SJCRH30 (cell line): Measurements from ENCODE around the gene FIBCD1. TPM values are rescaled to one million over a fixed set of nuclear protein-coding genes. Genes with fewer than 3 reads are reported as not detected.

Experiments
- DNase-seq, 2 experiments: peaks; one replicate each; pipeline ENCODE4 v3.0.0-alpha.2; 2015 to 2020
- H3K27ac ChIP-seq: fragments of 250-450 bp; sonication (Bioruptor Pico); 2 replicates; pipeline ENCODE4 v1.5.1; 2020; ENCODE audit warnings: mild to moderate bottlenecking, moderate library complexity
- H3K27me3 ChIP-seq: fragments of 250-450 bp; sonication (Bioruptor Pico); 2 replicates; pipeline ENCODE4 v1.5.1; 2020; ENCODE audit warnings: mild to moderate bottlenecking, moderate library complexity
- H3K36me3 ChIP-seq: fragments of 250-450 bp; sonication (Bioruptor Pico); 2 replicates; pipeline ENCODE4 v1.5.1; 2020; ENCODE audit warnings: mild to moderate bottlenecking, moderate library complexity
- H3K4me1 ChIP-seq: fragments of 250-450 bp; sonication (Bioruptor Pico); 2 replicates; pipeline ENCODE4 v1.5.1; 2020; ENCODE audit warnings: mild to moderate bottlenecking, moderate library complexity
- H3K4me3 ChIP-seq: fragments of 250-450 bp; sonication (Bioruptor Pico); 2 replicates; pipeline ENCODE4 v1.5.1; 2020; ENCODE audit warnings: mild to moderate bottlenecking, moderate library complexity
- H3K9me3 ChIP-seq: fragments of 250-450 bp; sonication (Bioruptor Pico); replicated peaks from 2 replicates; pipeline ENCODE4 v1.5.1; 2020; ENCODE audit warnings: mild to moderate bottlenecking, moderate library complexity
- total RNA-seq: library from RNA; depleted of rRNA; stranded (reverse); fragments of >200 nt; shearing (Covaris generic); gene quantifications from 2 replicates; pipeline ENCODE4 v1.2.3, GENCODE V29; 2014

Gene FIBCD1
- total RNA-seq, 1 experiment from 2014 or later: 2.8 TPM

DNA sequence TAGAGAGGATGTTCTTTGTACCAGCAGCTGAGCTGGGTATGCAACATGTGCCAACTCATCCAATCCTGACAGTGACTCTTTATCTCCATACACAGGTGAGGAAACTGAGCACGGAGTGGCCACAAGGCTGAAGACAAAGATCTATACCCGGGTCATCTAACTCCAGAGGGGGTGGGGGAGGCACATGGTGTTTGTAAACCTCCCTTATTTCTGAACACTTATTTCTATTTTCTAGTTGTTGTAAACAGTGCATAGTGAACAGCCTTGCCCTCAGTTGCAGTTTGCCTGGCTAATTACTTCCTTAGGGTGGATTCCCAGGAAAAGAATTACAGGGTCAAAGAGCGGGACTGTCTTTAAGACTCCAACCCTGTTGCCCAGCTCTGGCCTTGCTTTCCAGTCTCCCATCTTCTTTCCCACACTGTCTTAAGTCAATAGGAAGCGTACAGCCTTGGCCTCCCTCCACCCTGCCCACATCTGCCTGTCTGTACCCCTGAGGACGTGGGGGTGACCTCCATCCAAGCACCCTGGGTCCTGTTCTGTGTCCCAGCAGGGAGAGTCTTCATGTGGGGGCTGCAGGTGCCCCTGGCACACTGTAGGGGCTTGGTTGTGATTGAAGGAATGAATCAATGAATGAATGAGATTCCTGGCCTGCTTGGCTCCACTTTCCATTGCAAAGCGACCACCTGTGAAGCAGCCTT, 13.2 kb upstream of the FIBCD1 start:
- no peak overlapping the region for H3K4me3 ChIP-seq
- H3K27ac ChIP-seq: no peak overlapping the region
- 0 out of 2 replicates have a peak, but pooled peaks cover 2% of the 10 kb centered on the region for H3K9me3 ChIP-seq
- peaks cover 15% of the 10 kb centered on the region; the same call in 1 of the 2 replicates for H3K4me1 ChIP-seq
- no peaks in the 10 kb centered on the region for H3K36me3 ChIP-seq
- no peaks in the 10 kb centered on the region for H3K27me3 ChIP-seq
- no peak for DNase-seq

DNA sequence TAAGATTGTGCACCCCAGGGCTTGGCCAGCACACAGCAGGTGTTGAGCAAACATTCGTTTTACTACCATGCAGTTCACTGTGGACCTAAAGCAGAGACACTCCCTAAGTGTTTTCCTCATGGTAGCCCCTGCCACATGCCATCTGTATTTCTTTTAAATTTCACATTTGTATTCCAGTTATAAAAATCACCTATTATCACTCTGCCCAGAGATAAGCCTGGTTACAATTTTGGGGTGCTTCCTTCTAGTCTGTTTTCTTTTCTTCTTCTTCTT, 10.9 kb upstream of the FIBCD1 start:
- H3K9me3 ChIP-seq: 0 out of 2 replicates have a peak, but pooled peaks cover 2% of the 10 kb centered on the region
- H3K27ac ChIP-seq: no peak overlapping the region
- H3K4me1 ChIP-seq: peaks cover 13% of the 10 kb centered on the region
- DNase-seq: no peak
- H3K4me3 ChIP-seq: no peak overlapping the region
- no peaks in the 10 kb centered on the region for H3K27me3 ChIP-seq
- H3K36me3 ChIP-seq: no peaks in the 10 kb centered on the region

DNA sequence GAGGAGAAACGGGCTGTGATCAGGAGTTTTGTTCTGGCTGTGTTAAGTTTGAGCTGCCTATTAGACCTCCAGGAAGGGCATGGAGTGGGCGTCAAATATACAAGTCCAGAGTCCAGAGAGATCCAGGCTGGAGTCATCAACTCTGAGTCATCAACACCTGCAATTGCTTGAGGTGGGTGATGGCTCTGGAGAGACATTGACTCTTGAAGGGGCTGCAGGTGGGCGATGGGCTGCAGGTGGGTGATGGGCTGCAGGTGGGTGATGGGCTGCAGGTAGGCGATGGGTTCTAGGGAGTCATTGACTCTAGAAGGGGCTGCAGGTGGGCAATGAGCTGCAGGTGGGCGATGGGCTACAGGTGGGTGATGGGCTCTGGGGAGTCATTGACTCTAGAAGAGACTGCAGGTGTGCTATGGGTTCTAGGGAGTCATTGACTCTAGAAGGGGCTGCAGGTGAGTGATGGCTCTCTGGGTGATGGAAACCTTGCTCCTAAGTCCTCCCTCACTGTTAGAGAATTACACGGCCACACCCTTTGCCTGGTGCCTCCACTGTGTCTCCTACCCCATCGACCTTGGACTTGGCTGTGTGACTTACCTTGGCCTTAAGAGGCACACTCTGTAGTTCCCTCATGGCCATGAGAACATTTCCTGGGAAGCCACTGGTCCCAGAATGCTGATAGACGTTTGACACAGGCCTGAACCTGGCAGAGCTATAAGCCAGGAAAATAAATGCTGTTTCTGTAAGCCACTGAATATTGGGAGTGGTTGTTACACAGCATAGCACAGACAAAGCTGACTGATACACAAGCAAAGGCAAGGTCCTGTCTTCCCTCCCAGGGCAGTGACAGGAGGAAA, 10.4 kb upstream of the FIBCD1 start:
- no peaks in the 10 kb centered on the region for H3K36me3 ChIP-seq
- H3K4me3 ChIP-seq: no peak overlapping the region
- H3K9me3 ChIP-seq: 0 out of 2 replicates have a peak, but pooled peaks cover 2% of the 10 kb centered on the region
- peaks cover 13% of the 10 kb centered on the region for H3K4me1 ChIP-seq
- H3K27me3 ChIP-seq: no peaks in the 10 kb centered on the region; the same call in 1 of the 2 replicates
- DNase-seq: no peak
- H3K27ac ChIP-seq: no peak overlapping the region

DNA sequence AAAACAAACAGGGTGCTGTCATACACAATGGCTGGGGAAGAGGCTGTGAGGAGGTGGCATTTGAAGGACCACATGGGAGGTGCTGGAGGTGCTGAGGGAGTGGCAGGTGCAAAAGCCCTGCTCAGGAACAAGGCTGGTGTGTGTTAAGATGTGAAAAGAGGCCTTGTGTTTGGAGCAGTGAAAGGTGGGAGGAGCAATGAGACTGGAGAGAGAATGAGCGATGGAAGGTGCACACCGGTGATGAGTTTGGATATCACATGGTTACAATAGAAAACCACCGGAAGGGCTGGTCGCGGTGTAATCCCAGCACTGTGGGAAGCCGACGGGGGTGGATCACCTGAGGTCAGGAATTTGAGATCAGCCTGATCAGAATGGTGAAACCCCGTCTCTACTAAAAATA, 9.2 kb upstream of the FIBCD1 start:
- H3K4me3 ChIP-seq: no peak overlapping the region
- H3K27ac ChIP-seq: no peak overlapping the region
- 0 out of 2 replicates have a peak, but pooled peaks cover 2% of the 10 kb centered on the region for H3K9me3 ChIP-seq
- H3K4me1 ChIP-seq: peaks cover 13% of the 10 kb centered on the region
- no peaks in the 10 kb centered on the region for H3K36me3 ChIP-seq
- no peaks in the 10 kb centered on the region; the same call in 1 of the 2 replicates for H3K27me3 ChIP-seq
- DNase-seq: no peak

DNA sequence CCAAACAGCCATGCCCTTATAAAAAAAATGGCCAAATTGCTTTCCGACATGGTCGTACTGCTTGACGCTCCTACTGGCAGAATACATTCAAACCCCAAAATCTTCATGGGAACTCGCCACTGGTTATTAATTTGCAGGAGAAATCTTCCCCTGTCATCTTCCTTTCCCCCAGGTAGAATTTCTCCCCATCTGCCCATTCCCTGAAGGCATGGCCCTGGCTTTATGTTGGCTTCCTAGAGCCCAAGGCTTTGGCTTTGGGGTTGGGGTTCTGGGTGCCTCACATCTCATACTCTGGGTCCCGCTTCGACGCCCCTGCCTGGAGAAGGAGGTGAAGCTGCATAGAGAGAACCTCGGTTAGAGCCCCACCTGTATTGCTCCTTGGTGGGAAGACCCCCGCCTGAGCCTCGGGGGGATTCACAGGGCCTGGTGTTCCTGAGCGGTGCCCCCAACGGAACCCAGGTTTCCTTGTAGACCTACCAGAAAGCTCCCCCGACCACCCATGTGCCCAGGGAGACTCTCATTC, 8.6 kb upstream of the FIBCD1 start:
- no peak for DNase-seq
- no peaks in the 10 kb centered on the region for H3K36me3 ChIP-seq
- H3K4me1 ChIP-seq: peaks cover 13% of the 10 kb centered on the region
- H3K27me3 ChIP-seq: no peaks in the 10 kb centered on the region; the same call in 1 of the 2 replicates
- H3K4me3 ChIP-seq: no peak overlapping the region
- H3K27ac ChIP-seq: no peak overlapping the region
- H3K9me3 ChIP-seq: 0 out of 2 replicates have a peak, but pooled peaks cover 2% of the 10 kb centered on the region

DNA sequence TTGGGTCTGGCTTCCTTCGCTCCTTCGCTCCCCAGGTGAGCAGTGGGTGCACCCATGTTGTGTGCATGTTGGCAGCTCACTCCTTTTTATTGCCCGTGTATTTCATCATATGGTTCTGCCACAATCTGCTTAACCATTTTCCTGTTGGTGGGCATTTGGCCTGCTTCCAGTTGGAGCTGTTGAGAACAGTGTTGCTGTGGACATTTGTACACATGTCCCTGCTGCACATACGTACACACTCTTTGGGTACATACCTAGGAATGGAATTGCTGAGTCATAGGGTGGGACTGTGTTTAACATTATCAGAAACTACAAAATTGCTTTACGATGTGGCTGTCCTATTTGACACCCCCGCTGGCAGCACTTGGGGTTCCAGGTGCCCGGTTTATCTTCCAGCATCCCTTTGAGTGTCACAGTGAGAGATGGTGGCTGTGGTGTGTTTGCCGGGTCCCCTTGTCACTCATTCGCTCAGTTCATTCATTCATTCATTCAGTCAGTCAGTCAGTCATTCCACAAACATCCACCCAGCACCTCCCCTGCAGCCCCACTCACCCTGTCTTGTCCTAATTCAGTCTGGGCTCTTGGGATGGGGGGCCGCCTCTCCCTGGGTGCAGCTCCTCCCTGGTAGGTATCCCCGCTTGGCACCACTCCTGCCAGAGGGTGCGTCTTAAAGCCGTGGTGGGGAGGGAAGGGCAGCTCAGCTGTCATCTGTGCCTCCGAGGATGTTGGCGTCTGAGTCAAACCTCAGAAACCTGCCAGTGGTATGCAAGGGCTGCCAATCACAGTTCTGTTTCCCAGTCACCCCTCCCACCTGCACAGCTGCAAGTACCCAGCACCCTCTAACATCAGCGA, 7.9 kb upstream of the FIBCD1 start:
- peak in 1 of 2 experiments; percentile 45 for DNase-seq
- Histone ChIP-seq H3K4me3 (no peak overlapping the region), H3K36me3 (no peaks in the 10 kb centered on the region), H3K27me3 (no peaks in the 10 kb centered on the region; the same call in 1 of the 2 replicates), H3K27ac (no peak overlapping the region), H3K4me1 (peaks cover 13% of the 10 kb centered on the region), H3K9me3 (0 out of 2 replicates have a peak, but pooled peaks cover 2% of the 10 kb centered on the region)

DNA sequence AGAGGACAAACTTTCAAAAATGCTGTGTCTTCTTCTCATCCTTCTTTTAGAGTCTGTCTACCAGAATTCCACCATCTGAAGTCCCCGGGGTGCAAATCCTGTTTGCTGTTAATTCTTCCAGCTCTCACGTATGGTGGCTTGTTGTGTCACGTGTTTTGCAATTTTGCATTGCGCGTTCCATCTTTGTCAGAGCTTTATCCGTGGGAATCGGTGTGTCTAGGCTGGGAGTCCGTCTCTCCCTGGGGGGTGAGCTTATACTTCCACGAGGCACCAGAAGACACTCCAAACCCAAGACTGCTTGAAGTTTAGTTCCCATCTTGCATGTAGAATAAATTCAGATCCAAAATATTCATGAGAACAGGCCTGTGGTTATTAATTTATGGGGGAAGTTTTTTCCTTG, 6.1 kb upstream of the FIBCD1 start:
- peaks cover 13% of the 10 kb centered on the region for H3K4me1 ChIP-seq
- no peak overlapping the region for H3K4me3 ChIP-seq
- no peak for DNase-seq
- peaks cover 5% of the 10 kb centered on the region for H3K27me3 ChIP-seq
- no peaks in the 10 kb centered on the region for H3K9me3 ChIP-seq
- no peak overlapping the region for H3K27ac ChIP-seq
- H3K36me3 ChIP-seq: no peaks in the 10 kb centered on the region

DNA sequence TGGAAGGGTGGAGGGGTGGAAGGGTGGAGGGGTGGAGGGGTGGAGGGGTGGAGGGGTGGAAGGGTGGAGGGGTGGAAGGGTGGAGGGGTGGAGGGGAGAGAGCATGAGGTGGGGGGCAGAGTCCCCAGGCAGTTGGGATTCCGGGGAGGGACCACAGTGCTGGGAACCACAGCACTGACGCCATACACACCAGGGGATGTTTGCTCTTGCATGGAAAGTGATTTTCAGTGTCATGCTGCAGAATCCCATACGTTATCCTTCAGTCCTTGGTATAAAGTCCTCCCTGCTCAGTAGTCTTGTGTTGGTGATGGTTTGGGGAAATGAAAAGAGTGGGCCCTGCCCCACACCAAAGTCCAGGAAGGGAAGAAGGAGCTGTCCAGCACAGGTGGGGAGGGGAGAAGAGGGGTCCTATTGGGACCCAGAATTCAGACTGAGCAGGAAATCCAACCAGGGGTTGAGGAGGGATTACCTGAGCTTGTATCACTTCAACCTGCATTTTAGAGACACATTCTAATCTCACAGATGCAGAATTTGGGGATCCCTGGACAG, 5.5 kb upstream of the FIBCD1 start:
- peaks cover 13% of the 10 kb centered on the region for H3K4me1 ChIP-seq
- H3K9me3 ChIP-seq: no peaks in the 10 kb centered on the region
- H3K27me3 ChIP-seq: peaks cover 8% of the 10 kb centered on the region
- H3K27ac ChIP-seq: no peak overlapping the region
- no peak for DNase-seq
- H3K36me3 ChIP-seq: no peaks in the 10 kb centered on the region
- H3K4me3 ChIP-seq: no peak overlapping the region

DNA sequence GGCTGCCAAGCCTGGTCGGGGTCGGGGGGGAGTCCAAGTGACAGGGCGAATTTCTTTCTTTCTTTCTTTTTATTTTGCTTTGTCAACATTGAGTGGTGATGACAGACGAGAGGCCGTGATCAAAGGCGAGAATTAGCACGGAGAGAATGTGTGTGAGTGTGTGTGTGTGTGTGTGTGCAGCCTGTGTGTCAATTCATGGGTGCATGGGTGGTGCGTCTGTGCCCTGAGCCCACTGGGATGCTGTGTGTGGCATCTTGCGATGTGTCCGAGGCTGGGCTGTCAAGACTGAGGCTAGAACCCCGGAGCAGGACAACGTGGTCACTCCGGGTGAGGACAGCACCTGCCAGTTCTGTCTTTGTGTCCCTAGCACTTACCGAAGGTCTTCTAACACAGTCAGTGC, 4.7 kb upstream of the FIBCD1 start:
- no peak overlapping the region for H3K27ac ChIP-seq
- no peaks in the 10 kb centered on the region for H3K36me3 ChIP-seq
- H3K9me3 ChIP-seq: no peaks in the 10 kb centered on the region
- no peak overlapping the region for H3K4me3 ChIP-seq
- DNase-seq: no peak
- peaks cover 13% of the 10 kb centered on the region for H3K4me1 ChIP-seq
- H3K27me3 ChIP-seq: peaks cover 13% of the 10 kb centered on the region

DNA sequence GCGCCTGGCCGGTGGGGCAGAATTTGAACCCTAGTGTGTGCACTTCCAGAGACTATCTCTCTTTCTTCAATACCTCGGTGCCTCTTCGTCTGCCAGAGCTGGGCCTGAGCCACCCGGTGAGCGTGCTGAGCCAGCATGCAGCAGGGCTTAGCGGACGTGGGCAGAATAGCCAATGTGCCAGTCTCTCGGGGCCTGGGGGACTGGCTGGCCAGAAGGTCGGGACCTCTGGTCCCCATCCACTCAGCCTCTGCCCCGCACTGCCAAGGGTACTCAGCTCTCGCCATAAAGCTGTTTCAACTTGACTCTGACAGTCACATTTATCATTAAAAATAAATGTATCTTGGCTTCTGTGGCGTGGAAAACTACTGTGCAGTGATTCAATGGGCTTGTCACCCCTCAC, 4.2 kb upstream of the FIBCD1 start:
- DNase-seq: no peak
- H3K27me3 ChIP-seq: peaks cover 13% of the 10 kb centered on the region
- H3K4me1 ChIP-seq: peaks cover 13% of the 10 kb centered on the region
- H3K36me3 ChIP-seq: no peaks in the 10 kb centered on the region
- no peak overlapping the region for H3K27ac ChIP-seq
- H3K9me3 ChIP-seq: no peaks in the 10 kb centered on the region
- H3K4me3 ChIP-seq: no peak overlapping the region

DNA sequence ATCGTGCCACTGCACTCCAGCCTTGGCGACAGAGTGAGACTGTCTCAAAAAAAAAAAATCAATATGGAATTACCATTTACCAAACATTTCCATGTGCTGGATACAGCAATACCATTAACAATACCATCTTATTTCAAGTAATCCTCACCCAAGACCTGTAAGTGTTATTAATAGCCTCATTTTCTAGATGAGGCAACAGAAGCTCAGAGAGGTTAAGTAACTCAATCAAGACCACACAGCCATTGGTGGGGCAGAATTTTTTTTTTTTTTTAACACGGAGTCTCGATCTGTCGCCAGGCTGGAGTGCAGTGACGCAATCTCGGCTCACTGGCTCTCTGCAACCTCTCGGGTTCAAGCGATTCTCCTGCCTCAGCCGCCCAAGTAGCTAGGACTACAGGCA, 3.6 kb upstream of the FIBCD1 start:
- Histone ChIP-seq H3K27ac (no peak overlapping the region), H3K27me3 (peaks cover 17% of the 10 kb centered on the region), H3K4me1 (peaks cover 10% of the 10 kb centered on the region), H3K36me3 (no peaks in the 10 kb centered on the region), H3K4me3 (no peak overlapping the region), H3K9me3 (no peaks in the 10 kb centered on the region)
- DNase-seq: no peak

DNA sequence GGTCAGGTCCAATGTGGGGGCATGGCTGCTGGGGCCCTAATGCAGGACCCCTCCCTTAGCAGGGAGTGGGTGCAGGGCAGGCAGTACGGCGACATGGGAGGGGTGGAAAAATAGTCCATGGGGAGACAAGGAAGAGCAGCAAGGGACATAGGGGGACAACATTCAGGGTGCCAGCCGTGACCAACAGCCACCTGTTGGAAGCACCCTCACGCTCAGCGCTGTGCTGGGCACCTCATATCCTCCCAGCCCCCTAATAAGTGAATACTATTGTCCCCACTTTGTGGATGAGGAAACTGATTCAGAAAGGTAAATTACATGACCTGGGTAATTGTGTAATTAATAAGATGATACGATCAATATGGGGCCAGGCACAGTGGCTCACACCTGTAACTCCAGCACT, 3.0 kb upstream of the FIBCD1 start:
- peaks cover 23% of the 10 kb centered on the region for H3K27me3 ChIP-seq
- no peak for DNase-seq
- H3K36me3 ChIP-seq: no peaks in the 10 kb centered on the region
- H3K4me3 ChIP-seq: no peak overlapping the region
- H3K9me3 ChIP-seq: no peaks in the 10 kb centered on the region
- H3K4me1 ChIP-seq: peaks cover 5% of the 10 kb centered on the region
- H3K27ac ChIP-seq: no peak overlapping the region

DNA sequence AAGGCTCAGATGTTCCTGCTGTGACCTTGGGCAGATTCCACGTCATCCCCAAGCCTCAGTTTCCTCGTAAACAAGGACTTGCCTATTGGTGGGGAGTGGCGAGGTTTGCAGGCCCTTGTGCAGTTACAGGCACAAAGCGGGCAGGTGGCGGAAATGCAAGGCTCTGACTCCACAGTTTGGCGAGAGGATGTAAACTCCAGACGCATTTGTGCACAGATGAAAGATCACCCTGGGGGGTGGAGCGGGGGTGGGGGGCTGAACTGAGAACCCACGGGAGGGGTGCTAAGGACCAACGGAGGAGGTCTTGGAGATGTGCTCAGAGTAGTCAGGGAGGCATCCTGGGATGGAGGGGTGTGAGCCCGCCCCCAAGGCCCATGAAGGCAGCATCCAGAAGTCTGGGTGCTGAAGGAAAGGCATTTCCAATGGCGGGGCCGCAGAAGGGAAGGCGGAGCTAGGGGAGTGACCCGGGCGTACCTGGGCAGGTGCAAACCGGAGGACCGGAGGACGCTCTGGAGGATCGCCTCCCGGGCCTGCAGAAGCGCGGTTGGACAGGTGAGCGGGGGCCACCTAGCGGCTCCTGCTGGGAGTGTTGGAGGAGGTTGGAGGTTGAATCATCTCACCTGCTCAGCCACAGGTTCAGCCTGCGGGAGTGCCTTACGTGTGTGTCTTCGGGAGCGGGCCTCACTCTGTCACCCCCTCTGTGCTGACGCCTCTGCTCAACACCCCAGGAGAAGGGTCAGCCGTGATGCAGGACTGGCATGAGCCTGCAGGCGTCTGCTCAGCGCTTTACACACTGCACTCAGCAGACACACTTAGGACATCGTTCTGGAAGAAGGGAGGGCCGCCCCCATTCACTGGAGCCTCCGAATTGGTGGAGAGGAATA, 1.9 kb upstream of the FIBCD1 start:
- Histone ChIP-seq H3K36me3 (no peaks in the 10 kb centered on the region), H3K27ac (no peak overlapping the region), H3K4me1 (peaks cover 7% of the 10 kb centered on the region), H3K27me3 (peaks cover 25% of the 10 kb centered on the region), H3K4me3 (no peak overlapping the region), H3K9me3 (no peaks in the 10 kb centered on the region)
- DNase-seq: peak in 1 of 2 experiments; percentile 65
